SHP77 treated with DMSO at 0.1 percent for 48 hours (cell line): Measurements from ENCODE around the gene PRSS53.

ENCODE experiments used
- DNase-seq: peaks from one replicate; lab custom pipeline; 2025; lab: John Stamatoyannopoulos, UW

Gene PRSS53

GRCh38 chr16:31043352-31043751, 45.4 kb downstream of the PRSS53 start:
- no peak for DNase-seq

- no peak for DNase-seq
Observed at GRCh38 chr16:31042866-31043265, 45.9 kb downstream of the PRSS53 start.

GRCh38 chr16:31038993-31039392, 49.8 kb downstream of the PRSS53 start:
- no peak for DNase-seq

GRCh38 chr16:31036691-31037090, 52.1 kb downstream of the PRSS53 start:
- DNase-seq: no peak

GRCh38 chr16:31033709-31034492, 54.8 kb downstream of the PRSS53 start:
- peak; percentile 71 for DNase-seq
